Heart right ventricle (tissue), 16 donors: ENCODE data around the gene MYO5B. TPM values are rescaled to one million over a fixed set of nuclear protein-coding genes. Genes with fewer than 3 reads are reported as not detected.

Experiments
- ATAC-seq, 8 donors: fragments of 200-7000 bp; cut with Tn5 transposase; one replicate each; pipeline ENCODE4 v1.9.1; 2020; ENCODE audit warnings: mild to moderate bottlenecking in 8 of 8, moderate library complexity in 8 of 8, moderate number of reproducible peaks in 1 of 8
- DNase-seq, 2 donors: peaks; one replicate each; pipeline ENCODE4 v3.0.0-alpha.2; 2020
- H3K27ac ChIP-seq, 10 donors: fragments of 200-600 bp; sonication (generic) in 2 of 10; one replicate each; pipeline versions ENCODE4 v1.5.0 to v1.8.0; 2020 to 2022; ENCODE audit warnings: mild to moderate bottlenecking in 3 of 10
- H3K27me3 ChIP-seq, 7 donors: fragments of 200-600 bp; one replicate each; pipeline ENCODE4 v1.8.0; 2021 to 2022; ENCODE audit warnings: mild to moderate bottlenecking in 2 of 7
- H3K36me3 ChIP-seq, 9 donors: fragments of 200-600 bp; sonication (generic) in 1 of 9; one replicate each; pipeline versions ENCODE4 v1.5.0 to v1.8.0; 2020 to 2022; ENCODE audit warnings: mild to moderate bottlenecking in 2 of 9
- H3K4me1 ChIP-seq, 9 donors: fragments of 200-600 bp; sonication (generic) in 1 of 9; one replicate each; pipeline versions ENCODE4 v1.5.0 to v1.8.0; 2020 to 2022; ENCODE audit warnings: mild to moderate bottlenecking in 4 of 9
- H3K4me3 ChIP-seq, 10 donors: fragments of 200-600 bp; sonication (generic) in 2 of 10; one replicate each; pipeline versions ENCODE4 v1.5.0 to v1.8.0; 2020 to 2022; ENCODE audit warnings: mild to moderate bottlenecking in 7 of 10, moderate library complexity in 2 of 10
- H3K9me3 ChIP-seq, 11 donors: fragments of 200-600 bp in 10 of 11; sonication (generic) in 2 of 11; one replicate each; pipeline versions ENCODE4 v1.5.0 to v1.8.0; 2013 to 2022; ENCODE audit warnings: mild to moderate bottlenecking in 2 of 11, control low read depth in 1 of 11, moderate library complexity in 1 of 11
- WGBS, 2 donors: extraction: QIAGEN DNeasy Blood & Tissue Kit; methylation state at CpG; one replicate each; pipeline ENCODE4 v1.1.7; 2013; ENCODE audit warnings: inconsistent platforms in 1 of 2; 5-methylcytosine and 5-hydroxymethylcytosine counted together
- intact Hi-C, 10 donors: fragments of 100-400 bp; cut with DNase I; formaldehyde crosslinking; loops; one replicate each; pipeline versions ENCODE4 v1.11.1 to v1.14.2; 2022
- polyA plus RNA-seq, 2 donors: library from polyadenylated mRNA; stranded (reverse); fragments of 200-250 nt; gene quantifications; one replicate each; pipeline ENCODE4 v1.2.3, GENCODE V29; 2013
- total RNA-seq, 10 donors: library from RNA; stranded (reverse); fragmentation: NEBNext Ultra II Directional in 3 of 10; extraction: Animal tissue kit (Norgen Biotek cat#: 25700) in 3 of 10; gene quantifications; one replicate each; pipeline versions ENCODE4 v1.2.1 to v1.2.4, GENCODE V29; 2021 to 2023
- TF ChIP-seq, protein P1 (sequence below), 9 donors: fragments of 200-600 bp; sonication (generic) in 2 of 9; IDR thresholded peaks; one replicate each; pipeline versions ENCODE4 v1.5.0 to v1.8.0; 2021 to 2022; ENCODE audit warnings: antibody characterized with exemption in 9 of 9, mild to moderate bottlenecking in 5 of 9, moderate library complexity in 1 of 9
- donor health status: Arrhythmogenic right ventricular cardiomyopathy.
- donor health status: ischemic (EF 13 %, LVEDD 7.1; RV severe dilation, severe dysfunction).
- donor health status: healthy with polysubstance abuse.
- donor health status: DM: no; HTN: yes; CAD: no.
- donor health status: DM: no; HTN: no; CAD: no.
- donor health status: ischemic (EF 25% LVEDD 6.9; RV normal size, moderate dysfunction).
- donor health status: ischemic (EF 25% LVEDD 5.7; RV mildly dilated, moderate dysfunction).
- donor health status: healthy.
- donor health status: DM: yes; HTN: yes; CAD: no.
- donor health status: Ischemic cardiomyopathy.
- donor health status: ischemic (EF 35%, LVEDD 5.7; RV mildly dilated, moderate dysfunction).
- donor health status: nonischemic (EF 11% LVEDD 7.7; RV severe dilation, severe dysfunction).
- donor health status: DM: yes; HTN: yes; CAD: no.
- donor health status: PGD.
- donor health status: ischemic (EF 29% LVEDD 5.4; RV normal size, mild dysfunction).
- donor health status: nonischemic (EF 23%, LVEDD 6.1; RV moderate dilation, normal function).

The MYO5B gene
- total and polyA plus RNA-seq, 12 donors = 0.20 to 3.7 (median 0.93) TPM

DNA sequence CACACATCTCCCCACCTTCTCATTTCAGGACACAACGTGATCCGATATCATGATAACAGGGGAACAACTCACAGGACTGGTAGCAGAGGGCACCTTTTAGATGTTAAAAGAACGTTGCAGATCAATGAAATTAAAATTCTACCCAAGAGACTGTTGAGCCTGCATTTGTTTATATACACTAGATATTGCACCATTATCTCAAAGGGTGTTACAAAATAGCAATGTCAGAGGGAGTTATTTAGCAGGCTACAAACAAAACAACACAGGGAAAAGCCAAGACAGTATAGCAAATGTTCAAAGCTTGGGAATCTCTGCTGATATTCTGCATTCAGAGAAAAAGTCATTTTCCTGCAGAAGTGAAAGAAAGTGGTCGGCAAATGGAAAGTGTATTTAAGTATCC, 139.5 kb downstream of the MYO5B start:
- Histone ChIP-seq H3K9me3 (no peaks in the 10 kb centered on the region), H3K27me3 (peaks cover 0 to 16% (median 2%) of the 10 kb centered on the region in 7 donors), H3K36me3 (no peaks in the 10 kb centered on the region), H3K4me1 (no peaks in the 10 kb centered on the region), H3K4me3 (no peak overlapping the region), H3K27ac (no peak overlapping the region)
- 72 to 77% methylated on average over 4 of the region's 4 CpGs for WGBS, 2 donors
- intact Hi-C loops = no loop called here
- ATAC-seq (no peak), DNase-seq (no peak)
- TF ChIP-seq, protein P1, sequence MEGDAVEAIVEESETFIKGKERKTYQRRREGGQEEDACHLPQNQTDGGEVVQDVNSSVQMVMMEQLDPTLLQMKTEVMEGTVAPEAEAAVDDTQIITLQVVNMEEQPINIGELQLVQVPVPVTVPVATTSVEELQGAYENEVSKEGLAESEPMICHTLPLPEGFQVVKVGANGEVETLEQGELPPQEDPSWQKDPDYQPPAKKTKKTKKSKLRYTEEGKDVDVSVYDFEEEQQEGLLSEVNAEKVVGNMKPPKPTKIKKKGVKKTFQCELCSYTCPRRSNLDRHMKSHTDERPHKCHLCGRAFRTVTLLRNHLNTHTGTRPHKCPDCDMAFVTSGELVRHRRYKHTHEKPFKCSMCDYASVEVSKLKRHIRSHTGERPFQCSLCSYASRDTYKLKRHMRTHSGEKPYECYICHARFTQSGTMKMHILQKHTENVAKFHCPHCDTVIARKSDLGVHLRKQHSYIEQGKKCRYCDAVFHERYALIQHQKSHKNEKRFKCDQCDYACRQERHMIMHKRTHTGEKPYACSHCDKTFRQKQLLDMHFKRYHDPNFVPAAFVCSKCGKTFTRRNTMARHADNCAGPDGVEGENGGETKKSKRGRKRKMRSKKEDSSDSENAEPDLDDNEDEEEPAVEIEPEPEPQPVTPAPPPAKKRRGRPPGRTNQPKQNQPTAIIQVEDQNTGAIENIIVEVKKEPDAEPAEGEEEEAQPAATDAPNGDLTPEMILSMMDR (IDR thresholded peaks at IDR 0.05) = no peak

DNA sequence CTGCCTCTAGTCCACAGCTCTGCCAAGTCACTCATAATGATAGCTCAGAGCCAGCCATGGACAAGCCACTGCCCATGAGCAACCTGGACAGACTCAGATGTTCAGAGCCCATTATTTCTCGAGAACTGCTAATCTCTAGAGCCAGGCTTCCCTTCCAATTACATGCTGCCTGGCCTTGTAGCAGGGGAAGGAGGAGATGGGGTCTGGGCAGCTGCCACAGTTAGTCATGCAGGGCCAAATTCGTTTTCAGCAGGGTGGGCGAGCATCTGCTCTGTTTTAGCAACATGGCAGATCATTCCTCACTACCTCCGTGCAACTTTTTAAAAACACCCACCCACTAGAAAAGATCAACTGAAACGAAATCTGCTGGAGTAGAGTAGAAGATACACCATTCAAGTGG, 141.8 kb downstream of the MYO5B start:
- TF ChIP-seq, protein P1 (IDR thresholded peaks at IDR 0.05) = no peak
- H3K4me1 ChIP-seq = no peaks in the 10 kb centered on the region
- H3K36me3 ChIP-seq = no peaks in the 10 kb centered on the region
- no peaks in the 10 kb centered on the region for H3K9me3 ChIP-seq
- peaks cover 0 to 4% (median 0%) of the 10 kb centered on the region in 7 donors for H3K27me3 ChIP-seq
- DNase-seq (no peak), ATAC-seq (no peak)
- 69 to 71% methylated on average over 5 of the region's 5 CpGs for WGBS, 2 donors
- no peak overlapping the region for H3K4me3 ChIP-seq
- no peak overlapping the region for H3K27ac ChIP-seq
- intact Hi-C loops = no loop called here

DNA sequence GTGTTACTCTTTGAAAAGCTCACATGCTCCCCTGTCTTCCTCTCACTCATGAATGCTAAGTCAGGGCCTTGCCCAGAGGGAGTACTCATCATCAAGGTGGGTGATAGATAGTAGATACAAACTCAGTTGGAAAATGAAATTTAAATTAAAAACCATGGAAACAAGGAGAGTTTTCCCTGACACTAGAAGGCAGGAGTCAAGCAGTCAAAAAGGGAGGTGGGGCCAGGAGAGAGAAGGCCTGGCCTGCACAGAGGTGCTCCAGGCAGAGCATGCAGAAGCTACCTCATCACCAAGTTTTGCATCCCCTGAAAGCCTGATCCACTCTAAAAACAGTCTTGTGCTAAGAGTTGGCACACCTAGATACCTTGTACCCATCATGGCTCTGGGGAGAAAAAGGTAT, 143.7 kb downstream of the MYO5B start:
- ATAC-seq (no peak), DNase-seq (no peak)
- Histone ChIP-seq H3K36me3 (no peaks in the 10 kb centered on the region), H3K27me3 (peaks cover 0 to 3% (median 0%) of the 10 kb centered on the region in 7 donors), H3K9me3 (no peaks in the 10 kb centered on the region), H3K4me1 (no peaks in the 10 kb centered on the region), H3K27ac (no peak overlapping the region), H3K4me3 (no peak overlapping the region)
- intact Hi-C loops = no loop called here
- TF ChIP-seq, protein P1 (IDR thresholded peaks at IDR 0.05) = peak in 4 of 9 donors; percentile 12 to 25 (median 22)

DNA sequence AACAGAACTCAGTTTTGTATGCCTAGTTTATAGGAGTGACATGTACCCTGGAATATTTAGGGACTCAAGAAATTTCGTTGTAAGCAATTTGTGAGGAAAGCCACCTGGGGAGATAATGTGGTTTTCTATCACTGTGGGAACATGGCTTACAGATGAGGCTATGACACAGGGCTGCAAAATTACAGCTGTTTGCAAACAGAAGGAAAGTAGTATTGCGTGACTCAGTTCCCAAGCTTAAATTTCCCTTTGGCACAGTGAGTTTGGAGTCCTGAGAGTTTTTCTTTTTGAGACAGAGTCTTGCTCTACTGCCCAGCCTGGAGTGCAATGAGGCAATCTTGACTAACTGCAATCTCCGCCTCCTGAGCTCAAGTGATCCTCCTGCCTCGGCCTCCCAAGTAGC, 149.8 kb downstream of the MYO5B start:
- H3K36me3 ChIP-seq = no peaks in the 10 kb centered on the region
- H3K9me3 ChIP-seq = no peaks in the 10 kb centered on the region
- H3K27me3 ChIP-seq = peaks cover 0 to 26% (median 20%) of the 10 kb centered on the region in 7 donors
- no peak overlapping the region for H3K4me3 ChIP-seq
- H3K27ac ChIP-seq = no peak overlapping the region
- no peak for DNase-seq
- WGBS, 2 donors = 74 to 77% methylated on average over 4 of the region's 4 CpGs
- ATAC-seq = peak in 2 of 8 donors; percentile 46 to 59
- intact Hi-C loops = no loop called here
- no peaks in the 10 kb centered on the region for H3K4me1 ChIP-seq
- TF ChIP-seq, protein P1 (IDR thresholded peaks at IDR 0.05) = no peak
